DMS153 treated with DMSO at 0.1 percent for 48 hours (cell line): Measurements from ENCODE around the gene ROS1.
"Not testable (repeated sequence)": the region's sequence is repeated elsewhere in the genome, so short reads cannot be mapped to it uniquely, and the experiment has no call there.

Experiments
- DNase-seq: peaks from one replicate; lab custom pipeline; 2025; ENCODE audit not compliant: unreplicated experiment; lab: John Stamatoyannopoulos, UW

ROS1 gene

GRCh38 chr6:117268924-117269323 lies 156.8 kb downstream of the ROS1 start:
- no peak for DNase-seq

GRCh38 chr6:117267766-117268534 lies 157.8 kb downstream of the ROS1 start:
- DNase-seq, result no peak

- DNase-seq, result no peak
These were observed 158.7 kb downstream of the ROS1 start for GRCh38 chr6:117267054-117267347.

- DNase-seq, result no peak
These were observed 159.3 kb downstream of the ROS1 start for GRCh38 chr6:117266257-117267053.

- no peak for DNase-seq
These were observed 160.1 kb downstream of the ROS1 start, which contains the start of gene VGLL2 for GRCh38 chr6:117265410-117266256. TSS of gene VGLL2 (plus strand) at chr6:117265558. CDS start at chr6:117265764, 206 bp downstream.

GRCh38 chr6:117264692-117265409 lies 160.9 kb downstream of the ROS1 start:
- no peak for DNase-seq

- DNase-seq, result no peak
These were observed 161.4 kb downstream of the ROS1 start for GRCh38 chr6:117264369-117264691.

- DNase-seq, result no peak
These were observed 162.3 kb downstream of the ROS1 start for GRCh38 chr6:117263353-117263927.

- DNase-seq, result no peak
These were observed 162.9 kb downstream of the ROS1 start for GRCh38 chr6:117262799-117263198.

- no peak for DNase-seq
These were observed 172.0 kb downstream of the ROS1 start for GRCh38 chr6:117253785-117254184.

GRCh38 chr6:117244979-117245378 lies 180.8 kb downstream of the ROS1 start:
- DNase-seq, result not testable (repeated sequence)

GRCh38 chr6:117244571-117244970 lies 181.2 kb downstream of the ROS1 start:
- DNase-seq, result not testable (repeated sequence)
